VCaP (cell line): Measurements from ENCODE around the gene MRPL4.
"Not testable (repeated sequence)": the region's sequence is repeated elsewhere in the genome, so short reads cannot be mapped to it uniquely, and the experiment has no call there.

Source experiments
- H3K27ac ChIP-seq: fragments of 450-650 bp; 2 replicates; pipeline ENCODE4 v1.5.1; 2017
- TF ChIP-seq, protein P1 (sequence below): fragments of 450-650 bp; conservative IDR thresholded peaks from 2 replicates; pipeline ENCODE4 v1.5.1; 2017; ENCODE audit warnings: mild to moderate bottlenecking, moderate library complexity

The MRPL4 gene

DNA sequence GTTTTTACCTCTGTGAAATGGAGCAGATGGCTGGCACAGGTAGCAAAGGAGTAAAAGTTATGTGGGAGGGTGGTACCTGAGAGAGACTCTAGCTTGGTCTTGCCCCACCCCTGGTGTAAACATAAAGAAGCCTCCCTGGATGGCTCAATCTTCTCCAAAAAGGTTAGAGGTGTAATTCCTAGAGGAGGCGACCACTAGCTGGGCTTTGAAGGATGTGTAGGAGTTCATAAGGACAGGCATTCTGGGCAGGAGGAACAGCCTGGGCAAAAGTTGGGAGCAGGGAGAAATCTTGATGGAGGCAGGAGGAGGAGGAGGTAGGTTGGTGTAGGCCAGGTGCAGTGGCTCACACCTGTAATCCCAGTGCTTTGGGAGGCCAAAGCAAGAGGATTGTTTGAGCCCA lies 26.9 kb downstream of the MRPL4 start:
- no peak overlapping the region for H3K27ac ChIP-seq
- TF ChIP-seq, protein P1, sequence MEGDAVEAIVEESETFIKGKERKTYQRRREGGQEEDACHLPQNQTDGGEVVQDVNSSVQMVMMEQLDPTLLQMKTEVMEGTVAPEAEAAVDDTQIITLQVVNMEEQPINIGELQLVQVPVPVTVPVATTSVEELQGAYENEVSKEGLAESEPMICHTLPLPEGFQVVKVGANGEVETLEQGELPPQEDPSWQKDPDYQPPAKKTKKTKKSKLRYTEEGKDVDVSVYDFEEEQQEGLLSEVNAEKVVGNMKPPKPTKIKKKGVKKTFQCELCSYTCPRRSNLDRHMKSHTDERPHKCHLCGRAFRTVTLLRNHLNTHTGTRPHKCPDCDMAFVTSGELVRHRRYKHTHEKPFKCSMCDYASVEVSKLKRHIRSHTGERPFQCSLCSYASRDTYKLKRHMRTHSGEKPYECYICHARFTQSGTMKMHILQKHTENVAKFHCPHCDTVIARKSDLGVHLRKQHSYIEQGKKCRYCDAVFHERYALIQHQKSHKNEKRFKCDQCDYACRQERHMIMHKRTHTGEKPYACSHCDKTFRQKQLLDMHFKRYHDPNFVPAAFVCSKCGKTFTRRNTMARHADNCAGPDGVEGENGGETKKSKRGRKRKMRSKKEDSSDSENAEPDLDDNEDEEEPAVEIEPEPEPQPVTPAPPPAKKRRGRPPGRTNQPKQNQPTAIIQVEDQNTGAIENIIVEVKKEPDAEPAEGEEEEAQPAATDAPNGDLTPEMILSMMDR, result no peak

DNA sequence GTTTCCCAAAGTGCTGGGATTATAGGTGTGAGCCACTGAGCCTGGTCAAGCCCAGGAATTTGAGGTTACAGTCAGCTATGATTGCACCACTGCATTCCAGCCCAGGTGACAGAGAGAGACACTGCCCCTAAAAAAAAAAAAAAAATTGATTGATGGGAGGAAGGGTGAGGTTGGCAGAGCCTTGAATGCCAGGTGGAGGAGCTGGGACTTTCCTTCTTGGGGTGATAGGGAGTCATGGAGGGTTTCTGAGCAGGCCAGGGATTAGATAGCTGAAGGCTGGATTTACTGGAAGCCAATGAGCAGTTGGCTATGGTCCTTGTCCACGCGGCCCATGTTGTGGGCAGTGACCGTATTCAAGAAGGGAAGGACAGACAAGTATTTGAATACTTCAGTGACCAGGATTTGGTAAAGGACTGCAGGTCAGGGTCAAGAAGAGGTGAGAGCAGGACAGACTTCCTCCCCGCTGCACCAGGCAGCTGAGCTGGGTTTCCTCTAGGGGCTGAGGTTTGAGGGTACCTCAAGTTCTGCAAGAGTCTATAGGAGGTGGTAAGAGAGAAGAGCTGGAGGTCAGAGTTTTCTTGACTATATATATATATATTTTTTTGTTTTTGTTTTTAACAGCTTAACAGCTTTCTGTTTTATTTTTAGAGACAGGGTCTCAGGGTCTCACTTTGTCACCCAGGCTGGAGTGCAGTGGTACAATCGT lies 27.9 kb downstream of the MRPL4 start:
- no peak overlapping the region for H3K27ac ChIP-seq
- TF ChIP-seq, protein P1, result no peak

DNA sequence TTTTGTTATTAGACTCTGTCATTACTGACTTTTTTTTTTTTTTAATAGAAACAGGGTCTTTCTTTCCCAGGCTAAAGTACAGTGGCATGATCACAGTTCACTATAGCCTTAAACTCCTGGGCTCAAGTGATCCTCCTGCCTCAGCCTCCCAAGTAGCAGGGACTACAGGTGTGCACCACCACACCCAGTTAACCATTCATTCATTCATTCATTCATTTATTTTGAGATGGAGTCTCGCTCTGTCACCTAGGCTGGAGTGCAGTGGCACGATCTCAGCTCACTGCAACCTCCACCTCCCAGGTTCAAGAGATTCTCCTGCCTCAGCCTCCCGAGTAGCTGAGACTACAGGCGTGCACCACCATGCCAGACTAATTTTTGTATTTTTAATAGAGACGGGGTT lies 30.0 kb downstream of the MRPL4 start:
- H3K27ac ChIP-seq, result not testable (repeated sequence)

DNA sequence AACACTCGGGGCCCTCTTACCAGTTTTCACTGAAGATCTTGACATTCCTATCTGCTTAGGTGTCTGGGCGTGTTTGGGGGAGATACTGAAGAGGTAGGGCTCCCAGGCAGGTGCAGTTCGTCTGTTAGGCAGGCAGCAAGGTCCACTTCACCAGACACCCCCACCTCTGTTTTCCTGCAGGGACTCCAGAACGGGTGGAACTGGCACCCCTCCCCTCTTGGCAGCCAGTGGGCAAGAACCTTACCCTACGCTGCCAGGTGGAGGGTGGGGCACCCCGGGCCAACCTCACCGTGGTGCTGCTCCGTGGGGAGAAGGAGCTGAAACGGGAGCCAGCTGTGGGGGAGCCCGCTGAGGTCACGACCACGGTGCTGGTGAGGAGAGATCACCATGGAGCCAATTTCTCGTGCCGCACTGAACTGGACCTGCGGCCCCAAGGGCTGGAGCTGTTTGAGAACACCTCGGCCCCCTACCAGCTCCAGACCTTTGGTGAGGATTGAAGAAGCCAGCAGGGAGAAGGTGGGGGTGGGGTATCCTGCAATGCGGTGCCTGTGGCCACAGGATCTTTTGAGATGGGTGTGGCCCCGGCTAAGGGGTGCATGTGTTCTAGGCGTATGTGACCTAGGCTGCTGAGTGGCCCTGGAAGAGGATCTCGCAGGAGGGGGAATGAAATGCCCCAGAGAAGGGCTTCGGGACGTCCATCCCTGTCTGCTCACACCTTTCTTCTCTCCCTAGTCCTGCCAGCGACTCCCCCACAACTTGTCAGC lies 31.5 kb downstream of the MRPL4 start:
- TF ChIP-seq, protein P1, result no peak
- H3K27ac ChIP-seq, result no peak overlapping the region

DNA sequence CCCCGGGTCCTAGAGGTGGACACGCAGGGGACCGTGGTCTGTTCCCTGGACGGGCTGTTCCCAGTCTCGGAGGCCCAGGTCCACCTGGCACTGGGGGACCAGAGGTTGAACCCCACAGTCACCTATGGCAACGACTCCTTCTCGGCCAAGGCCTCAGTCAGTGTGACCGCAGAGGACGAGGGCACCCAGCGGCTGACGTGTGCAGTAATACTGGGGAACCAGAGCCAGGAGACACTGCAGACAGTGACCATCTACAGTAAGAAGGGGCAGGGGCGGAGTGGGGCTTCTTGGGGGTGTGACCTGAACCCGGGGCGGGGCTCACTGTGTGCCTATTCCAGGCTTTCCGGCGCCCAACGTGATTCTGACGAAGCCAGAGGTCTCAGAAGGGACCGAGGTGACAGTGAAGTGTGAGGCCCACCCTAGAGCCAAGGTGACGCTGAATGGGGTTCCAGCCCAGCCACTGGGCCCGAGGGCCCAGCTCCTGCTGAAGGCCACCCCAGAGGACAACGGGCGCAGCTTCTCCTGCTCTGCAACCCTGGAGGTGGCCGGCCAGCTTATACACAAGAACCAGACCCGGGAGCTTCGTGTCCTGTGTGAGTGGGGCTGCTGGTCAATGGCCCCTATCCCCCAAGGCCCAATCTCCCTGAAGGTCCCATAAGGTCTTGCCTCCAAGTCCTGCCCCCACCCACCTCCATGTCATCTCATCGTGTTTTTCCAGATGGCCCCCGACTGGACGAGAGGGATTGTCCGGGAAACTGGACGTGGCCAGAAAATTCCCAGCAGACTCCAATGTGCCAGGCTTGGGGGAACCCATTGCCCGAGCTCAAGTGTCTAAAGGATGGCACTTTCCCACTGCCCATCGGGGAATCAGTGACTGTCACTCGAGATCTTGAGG lies 32.3 kb downstream of the MRPL4 start:
- TF ChIP-seq, protein P1, result no peak
- no peak overlapping the region for H3K27ac ChIP-seq

DNA sequence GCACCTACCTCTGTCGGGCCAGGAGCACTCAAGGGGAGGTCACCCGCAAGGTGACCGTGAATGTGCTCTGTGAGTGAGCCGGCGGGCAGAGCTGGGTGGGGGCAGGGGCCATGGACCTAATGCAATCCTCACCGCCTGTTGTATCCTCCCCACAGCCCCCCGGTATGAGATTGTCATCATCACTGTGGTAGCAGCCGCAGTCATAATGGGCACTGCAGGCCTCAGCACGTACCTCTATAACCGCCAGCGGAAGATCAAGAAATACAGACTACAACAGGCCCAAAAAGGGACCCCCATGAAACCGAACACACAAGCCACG lies 32.9 kb downstream of the MRPL4 start:
- TF ChIP-seq, protein P1, result no peak
- no peak overlapping the region for H3K27ac ChIP-seq

DNA sequence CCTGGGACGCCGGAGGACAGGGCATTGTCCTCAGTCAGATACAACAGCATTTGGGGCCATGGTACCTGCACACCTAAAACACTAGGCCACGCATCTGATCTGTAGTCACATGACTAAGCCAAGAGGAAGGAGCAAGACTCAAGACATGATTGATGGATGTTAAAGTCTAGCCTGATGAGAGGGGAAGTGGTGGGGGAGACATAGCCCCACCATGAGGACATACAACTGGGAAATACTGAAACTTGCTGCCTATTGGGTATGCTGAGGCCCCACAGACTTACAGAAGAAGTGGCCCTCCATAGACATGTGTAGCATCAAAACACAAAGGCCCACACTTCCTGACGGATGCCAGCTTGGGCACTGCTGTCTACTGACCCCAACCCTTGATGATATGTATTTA lies 33.4 kb downstream of the MRPL4 start:
- no peak overlapping the region for H3K27ac ChIP-seq
- TF ChIP-seq, protein P1, result no peak
